Fibroblast of the conjunctiva (primary cell): ENCODE data around the gene RTN4R.

Experiments
- DNase-seq: peaks from one replicate; pipeline ENCODE4 v3.0.0-alpha.2; 2010; ENCODE audit warnings: low read depth

RTN4R gene

GRCh38 chr22:20242393-20243175, 25.5 kb downstream of the RTN4R start:
- DNase-seq = no peak

- no peak for DNase-seq
Measured at GRCh38 chr22:20241579-20242392, 26.3 kb downstream of the RTN4R start.

GRCh38 chr22:20240900-20241299, 27.2 kb downstream of the RTN4R start:
- no peak for DNase-seq

GRCh38 chr22:20240447-20240764, 27.7 kb downstream of the RTN4R start:
- DNase-seq = no peak

- DNase-seq = no peak
Measured at GRCh38 chr22:20239676-20240446, 28.3 kb downstream of the RTN4R start.

GRCh38 chr22:20238901-20239675, 29.0 kb downstream of the RTN4R start:
- no peak for DNase-seq

- DNase-seq = no peak
Measured at GRCh38 chr22:20238536-20238900, 29.6 kb downstream of the RTN4R start.

GRCh38 chr22:20237480-20238440, 30.4 kb downstream of the RTN4R start:
- DNase-seq = no peak

GRCh38 chr22:20236052-20236717, 31.9 kb downstream of the RTN4R start:
- DNase-seq = no peak

- DNase-seq = no peak
Measured at GRCh38 chr22:20235389-20235991, 32.6 kb downstream of the RTN4R start.

- DNase-seq = no peak
Measured at GRCh38 chr22:20234760-20235388, 33.2 kb downstream of the RTN4R start.

GRCh38 chr22:20234314-20234682, 33.8 kb downstream of the RTN4R start:
- no peak for DNase-seq

GRCh38 chr22:20233351-20234313, 34.5 kb downstream of the RTN4R start:
- no peak for DNase-seq

- DNase-seq = no peak
Measured at GRCh38 chr22:20232781-20233180, 35.3 kb downstream of the RTN4R start.

- DNase-seq = no peak
Measured at GRCh38 chr22:20232237-20232598, 35.9 kb downstream of the RTN4R start.

- DNase-seq = no peak
Measured at GRCh38 chr22:20231514-20232236, 36.4 kb downstream of the RTN4R start.

- no peak for DNase-seq
Measured at GRCh38 chr22:20230777-20231420, 37.2 kb downstream of the RTN4R start.
